Measurements from ENCODE around the gene GTF3A. TPM values are rescaled to one million over a fixed set of nuclear protein-coding genes. Genes with fewer than 3 reads are reported as not detected.
"Not testable (repeated sequence)": the region's sequence is repeated elsewhere in the genome, so short reads cannot be mapped to it uniquely, and the experiment has no call there.

Gene GTF3A
- total RNA-seq, 1 donor from 2014 or later: 119 TPM

DNA sequence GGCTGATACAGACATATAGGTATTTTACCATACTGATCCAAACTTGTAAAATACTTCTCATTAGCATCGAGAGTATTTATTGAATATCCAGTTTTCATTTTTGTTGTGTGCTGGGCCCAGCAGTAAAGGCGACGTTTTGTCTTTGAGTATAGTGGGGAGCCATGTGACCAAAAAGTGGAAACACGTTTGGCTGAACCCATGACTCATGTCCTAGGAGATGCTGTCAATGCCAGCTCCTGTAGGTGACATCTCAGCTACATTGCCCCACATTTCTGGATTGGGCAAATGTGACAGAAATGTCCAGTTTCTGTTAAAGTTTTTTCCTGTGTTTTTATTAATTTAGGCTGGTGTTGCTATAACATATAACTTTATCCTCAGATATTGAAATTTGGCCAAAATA, 26.1 kb upstream of the GTF3A start:
- DNase-seq: no peak
- H3K27me3 Mint-ChIP-seq: peaks cover 4% of the 10 kb centered on the region
- CTCF ChIA-PET: interaction anchor here (1.3 kb wide), 1 partner anchor 429 kb away, joined by 3 read pairs; no protein-coding TSS in a partner anchor
- H3K4me1 Mint-ChIP-seq: peaks cover 9% of the 10 kb centered on the region
- intact Hi-C loops (cut with micrococcal nuclease): no loop called here
- no peaks in the 10 kb centered on the region for H3K36me3 Mint-ChIP-seq (ENCODE audit: low read depth)
- TF ChIP-seq, protein P1, sequence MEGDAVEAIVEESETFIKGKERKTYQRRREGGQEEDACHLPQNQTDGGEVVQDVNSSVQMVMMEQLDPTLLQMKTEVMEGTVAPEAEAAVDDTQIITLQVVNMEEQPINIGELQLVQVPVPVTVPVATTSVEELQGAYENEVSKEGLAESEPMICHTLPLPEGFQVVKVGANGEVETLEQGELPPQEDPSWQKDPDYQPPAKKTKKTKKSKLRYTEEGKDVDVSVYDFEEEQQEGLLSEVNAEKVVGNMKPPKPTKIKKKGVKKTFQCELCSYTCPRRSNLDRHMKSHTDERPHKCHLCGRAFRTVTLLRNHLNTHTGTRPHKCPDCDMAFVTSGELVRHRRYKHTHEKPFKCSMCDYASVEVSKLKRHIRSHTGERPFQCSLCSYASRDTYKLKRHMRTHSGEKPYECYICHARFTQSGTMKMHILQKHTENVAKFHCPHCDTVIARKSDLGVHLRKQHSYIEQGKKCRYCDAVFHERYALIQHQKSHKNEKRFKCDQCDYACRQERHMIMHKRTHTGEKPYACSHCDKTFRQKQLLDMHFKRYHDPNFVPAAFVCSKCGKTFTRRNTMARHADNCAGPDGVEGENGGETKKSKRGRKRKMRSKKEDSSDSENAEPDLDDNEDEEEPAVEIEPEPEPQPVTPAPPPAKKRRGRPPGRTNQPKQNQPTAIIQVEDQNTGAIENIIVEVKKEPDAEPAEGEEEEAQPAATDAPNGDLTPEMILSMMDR (IDR thresholded peaks at IDR 0.05): no peak
- H3K4me3 Mint-ChIP-seq: no peak overlapping the region
- no peak overlapping the region for H3K27ac Mint-ChIP-seq
- POLR2A ChIA-PET: interaction anchor here (0.5 kb wide), 1 partner anchor 222 kb away, joined by 4 read pairs; the partner anchor contains the start of gene LNX2
- no peaks in the 10 kb centered on the region for H3K9me3 Mint-ChIP-seq
- ATAC-seq (ENCODE audit: low read depth): no peak

DNA sequence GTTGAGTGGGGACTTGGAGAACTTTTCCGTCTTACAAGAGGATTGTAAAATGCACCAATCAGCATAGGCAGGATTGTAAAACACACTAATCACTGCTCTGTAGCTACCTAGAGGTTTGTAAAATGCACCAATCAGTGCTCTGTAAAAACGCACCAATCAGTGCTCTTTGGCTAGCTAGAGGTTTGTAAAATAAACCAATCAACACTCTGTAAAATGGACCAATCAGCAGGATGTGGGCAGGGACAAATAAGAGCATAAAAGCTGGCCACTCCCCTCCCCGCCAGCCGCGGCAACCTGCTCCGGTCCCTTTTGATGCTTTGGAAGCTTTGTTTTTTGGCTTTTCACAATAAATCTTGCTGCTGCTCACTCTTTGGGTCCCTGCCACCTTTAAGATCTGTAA, 24.0 kb upstream of the GTF3A start:
- POLR2A ChIA-PET; intact Hi-C loops (cut with micrococcal nuclease); CTCF ChIA-PET: not testable (repeated sequence)

DNA sequence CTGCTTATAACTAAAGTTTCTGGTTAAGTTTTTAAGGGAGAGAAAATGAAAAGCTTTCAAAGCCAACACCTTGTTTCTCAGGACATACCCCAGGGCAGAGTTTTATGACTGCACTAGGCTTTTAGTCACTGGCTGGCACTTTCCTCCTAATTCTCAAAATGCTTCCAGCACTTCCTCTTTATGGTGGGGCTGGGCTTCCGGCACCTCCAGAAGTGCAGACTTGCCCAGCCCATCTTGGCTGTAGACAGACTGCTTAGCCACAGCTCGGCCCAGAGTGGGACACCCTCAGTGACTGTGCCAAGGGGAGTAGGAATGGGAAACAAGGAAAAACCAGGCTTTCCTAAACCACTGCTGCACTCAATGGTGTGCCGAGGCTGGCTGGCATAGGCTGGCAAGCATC, 23.2 kb upstream of the GTF3A start:
- ATAC-seq (ENCODE audit: low read depth): peak; percentile 45

More for the DNA sequence above, 24.0 kb upstream of the GTF3A start:
- H3K4me1 Mint-ChIP-seq; H3K27ac Mint-ChIP-seq; H3K9me3 Mint-ChIP-seq; H3K27me3 Mint-ChIP-seq; H3K4me3 Mint-ChIP-seq; DNase-seq; H3K36me3 Mint-ChIP-seq (ENCODE audit: low read depth); ATAC-seq (ENCODE audit: low read depth): not testable (repeated sequence)

DNA sequence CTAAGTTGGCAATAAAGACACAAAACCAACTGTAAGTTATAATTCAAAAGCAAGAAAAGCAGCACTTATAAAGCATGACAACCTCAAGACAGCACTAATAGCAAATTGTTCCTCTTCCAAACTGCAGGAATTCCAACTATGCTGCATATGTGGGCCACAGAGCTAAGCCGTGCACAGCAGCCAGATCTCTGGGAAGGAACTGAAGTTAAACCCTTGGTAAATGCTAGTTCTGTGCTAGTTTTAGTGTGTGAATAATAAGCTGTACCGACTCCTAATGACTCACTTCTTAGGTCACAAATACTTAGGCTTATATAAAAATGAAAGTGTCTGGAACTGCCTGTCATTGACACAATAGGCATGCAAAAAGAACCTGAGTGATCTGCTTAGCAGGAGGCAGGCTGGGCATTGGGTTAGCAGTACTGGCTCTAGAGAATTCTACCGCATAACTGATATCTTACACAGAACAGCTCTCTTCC, 21.2 kb upstream of the GTF3A start:
- CTCF ChIA-PET: interaction anchor here (1.0 to 4.8 kb wide), 2 partner anchors 130 to 423 kb away, joined by 4 to 46 read pairs; no protein-coding TSS in a partner anchor
- POLR2A ChIA-PET: interaction anchor here (0.8 kb wide), 1 partner anchor 21 kb away, joined by 3 read pairs; the partner anchor contains the start of gene GTF3A
- intact Hi-C loops (cut with micrococcal nuclease): no loop called here
- Mint-ChIP-seq H3K27ac (no peak overlapping the region), H3K36me3 (ENCODE audit: low read depth) (no peaks in the 10 kb centered on the region), H3K4me3 (no peak overlapping the region), H3K27me3 (peaks cover 1% of the 10 kb centered on the region), H3K4me1 (peaks cover 14% of the 10 kb centered on the region), H3K9me3 (no peaks in the 10 kb centered on the region)
- TF ChIP-seq, protein P1 (IDR thresholded peaks at IDR 0.05): no peak
- DNase-seq: no peak
- ATAC-seq (ENCODE audit: low read depth): no peak

More for the DNA sequence above, 23.2 kb upstream of the GTF3A start:
- CTCF ChIA-PET: interaction anchor here (1.0 to 1.4 kb wide), 2 partner anchors 25 to 425 kb away, joined by 3 to 8 read pairs; no protein-coding TSS in a partner anchor
- Mint-ChIP-seq H3K4me1 (peaks cover 9% of the 10 kb centered on the region), H3K27ac (no peak overlapping the region), H3K9me3 (no peaks in the 10 kb centered on the region), H3K4me3 (peak overlapping the region; percentile 58), H3K27me3 (no peaks in the 10 kb centered on the region), H3K36me3 (ENCODE audit: low read depth) (no peaks in the 10 kb centered on the region)
- POLR2A ChIA-PET: interaction anchor here (0.8 kb wide), 1 partner anchor 23 kb away, joined by 3 read pairs; no protein-coding TSS in a partner anchor
- DNase-seq: no peak
- intact Hi-C loops (cut with micrococcal nuclease): no loop called here
- TF ChIP-seq, protein P1 (IDR thresholded peaks at IDR 0.05): no peak

DNA sequence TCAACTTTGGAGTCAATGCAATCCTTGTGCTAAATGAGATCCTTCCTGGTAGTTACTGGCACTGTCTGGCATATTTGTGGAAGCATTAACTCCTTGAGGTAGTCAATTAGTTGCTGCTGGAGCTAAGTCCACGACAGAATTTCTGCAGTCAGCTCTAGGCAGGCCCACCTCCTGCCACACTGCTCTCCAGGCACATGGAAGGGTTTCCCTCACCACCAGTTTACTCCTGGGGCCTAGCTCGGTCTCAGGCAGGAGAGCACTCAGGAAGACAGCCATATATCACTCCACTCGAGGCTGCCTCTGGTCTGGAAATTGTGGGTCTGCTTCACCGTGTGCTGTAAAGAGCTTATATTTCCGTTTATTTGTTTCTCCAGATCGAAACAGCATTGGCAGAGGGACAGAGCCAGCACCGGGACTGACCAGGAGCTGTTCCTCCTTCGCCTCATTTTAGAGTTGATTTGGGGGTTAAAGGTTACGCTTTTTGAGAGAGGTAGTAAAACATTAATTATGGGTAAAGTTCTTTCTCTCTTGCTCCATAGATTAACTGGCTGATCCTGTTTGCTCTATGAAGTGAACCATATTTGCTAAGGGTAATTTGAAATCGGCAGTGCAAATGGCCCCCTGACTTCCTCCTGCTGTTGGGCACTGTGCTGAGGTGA, 20.6 kb upstream of the GTF3A start:
- TF ChIP-seq, protein P1 (IDR thresholded peaks at IDR 0.05): no peak
- CTCF ChIA-PET: interaction anchor here (1.0 to 4.8 kb wide), 2 partner anchors 129 to 423 kb away, joined by 4 to 46 read pairs; no protein-coding TSS in a partner anchor
- peaks cover 14% of the 10 kb centered on the region for H3K4me1 Mint-ChIP-seq
- no peak overlapping the region for H3K27ac Mint-ChIP-seq
- H3K36me3 Mint-ChIP-seq (ENCODE audit: low read depth): no peaks in the 10 kb centered on the region
- intact Hi-C loops (cut with micrococcal nuclease): no loop called here
- ATAC-seq (ENCODE audit: low read depth) (no peak), DNase-seq (no peak)
- no peak overlapping the region for H3K4me3 Mint-ChIP-seq
- H3K27me3 Mint-ChIP-seq: peaks cover 2% of the 10 kb centered on the region
- POLR2A ChIA-PET: interaction anchor here (0.8 kb wide), 1 partner anchor 20 kb away, joined by 3 read pairs; the partner anchor contains the start of gene GTF3A
- no peaks in the 10 kb centered on the region for H3K9me3 Mint-ChIP-seq

Measured in activated B cell treated with CpG ODN at 0.5 μM for 24 hours (primary cell).